Camera-type eye (tissue), 1 donor: ENCODE measurements around the gene METTL25B. TPM values are rescaled to one million over a fixed set of nuclear protein-coding genes. Genes with fewer than 3 reads are reported as not detected.

Experiments used
- total RNA-seq: library from RNA; depleted of rRNA; stranded (reverse); fragments of >200 nt; gene quantifications from one replicate; pipeline ENCODE4 v1.2.3, GENCODE V29; 2014

METTL25B gene
- total RNA-seq = 17.8 TPM

GRCh38 chr1:156727926-156728598 is at the start of gene METTL25B:
Gene METTL25B (plus strand): TSS chr1:156728469. CDS start chr1:156729105, 636 bp downstream.

GRCh38 chr1:156705321-156705917 is 22.9 kb upstream of the METTL25B start, which contains the start of gene CRABP2:
Gene CRABP2 (minus strand): TSS chr1:156705583. CDS start chr1:156705446, 137 bp downstream.

GRCh38 chr1:156728599-156729462 is 562 bp downstream of the METTL25B start, which contains the start of gene ISG20L2:
Gene ISG20L2 (minus strand): TSS chr1:156728766. CDS start chr1:156727652, 1,114 bp downstream.

GRCh38 chr1:156740741-156741480 is 12.6 kb downstream of the METTL25B start, which contains the start of gene MRPL24:
Gene MRPL24 (minus strand): TSS chr1:156741088. CDS start chr1:156738704, 2,384 bp downstream.

GRCh38 chr1:156751451-156751756 is 23.1 kb downstream of the METTL25B start, which contains the start of gene HDGF:
Gene HDGF (minus strand): TSS chr1:156751675. CDS start chr1:156751429, 246 bp downstream.

GRCh38 chr1:156767101-156767878 is 39.0 kb downstream of the METTL25B start, which contains the start of gene PRCC:
Gene PRCC (plus strand): TSS chr1:156767535. CDS start chr1:156767772, 237 bp downstream.

Other genes with a start within 250 kb of the METTL25B start
- gene MEF2D, start 227.7 kb upstream of the METTL25B start, total RNA-seq = 27.3 TPM
- gene IQGAP3, start 155.9 kb upstream of the METTL25B start, total RNA-seq = 8.4 TPM
- gene TTC24, start 148.7 kb upstream of the METTL25B start, total RNA-seq = not detected
- 39.7 TPM for gene NAXE, start 136.7 kb upstream of the METTL25B start, total RNA-seq
- gene GPATCH4, start 127.0 kb upstream of the METTL25B start, total RNA-seq = 7.3 TPM
- gene HAPLN2, start 109.1 kb upstream of the METTL25B start, total RNA-seq = not detected
- 5.2 TPM for gene BCAN, start 86.4 kb upstream of the METTL25B start, total RNA-seq
- 87.1 TPM for gene NES, start 51.1 kb upstream of the METTL25B start, total RNA-seq
- gene CRABP2, start 22.9 kb upstream of the METTL25B start, total RNA-seq = 117 TPM
- gene ISG20L2, start 297 bp downstream of the METTL25B start, total RNA-seq = 14.7 TPM
- 20.5 TPM for gene MRPL24, start 12.6 kb downstream of the METTL25B start, total RNA-seq
- 153 TPM for gene HDGF, start 23.2 kb downstream of the METTL25B start, total RNA-seq
- 34.5 TPM for gene PRCC, start 39.1 kb downstream of the METTL25B start, total RNA-seq
- 0.27 TPM for gene SH2D2A, start 88.4 kb downstream of the METTL25B start, total RNA-seq
- 0.22 TPM for gene INSRR, start 130.6 kb downstream of the METTL25B start, total RNA-seq
- 3.4 TPM for gene NTRK1, start 132.4 kb downstream of the METTL25B start, total RNA-seq
- gene PEAR1, start 165.2 kb downstream of the METTL25B start, total RNA-seq = 13.7 TPM
- gene LRRC71, start 192.2 kb downstream of the METTL25B start, total RNA-seq = not detected